ENCODE results near the gene NPAS3. TPM values are rescaled to one million over a fixed set of nuclear protein-coding genes. Genes with fewer than 3 reads are reported as not detected.

Gene NPAS3
- total RNA-seq, 1 donor from 2014 or later: 6.1 TPM

DNA sequence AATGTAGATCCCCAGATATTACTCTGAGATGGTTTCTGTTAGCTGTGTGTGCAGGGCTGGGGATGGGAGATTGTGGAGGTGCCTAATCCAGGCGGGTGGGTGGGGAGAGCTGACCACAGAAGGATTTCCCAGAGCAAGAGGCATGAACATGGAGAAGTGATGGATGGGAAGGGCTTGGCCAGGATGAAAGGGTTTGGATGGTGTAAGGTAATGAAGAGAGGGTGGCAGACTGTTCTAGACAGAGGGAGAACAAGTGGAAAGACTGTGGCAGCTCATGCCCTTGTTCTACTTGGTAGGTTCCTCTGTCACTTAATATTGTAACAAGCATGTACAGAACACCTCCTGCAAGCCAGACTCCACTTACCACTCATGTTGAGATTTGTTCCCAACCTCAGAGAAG lies 187.8 kb downstream of the NPAS3 start:
- peaks cover 16% of the 10 kb centered on the region for H3K27me3 Mint-ChIP-seq
- H3K9me3 Mint-ChIP-seq (ENCODE audit: low read depth): no peaks in the 10 kb centered on the region
- H3K36me3 Mint-ChIP-seq (ENCODE audit: insufficient read depth): no peaks in the 10 kb centered on the region
- H3K4me1 Mint-ChIP-seq (ENCODE audit: low read depth): peaks cover 6% of the 10 kb centered on the region
- DNase-seq (ENCODE audit: low spot score, unreplicated experiment): no peak
- no peak overlapping the region for H3K4me3 Mint-ChIP-seq (ENCODE audit: low read depth)
- TF ChIP-seq, protein P1, sequence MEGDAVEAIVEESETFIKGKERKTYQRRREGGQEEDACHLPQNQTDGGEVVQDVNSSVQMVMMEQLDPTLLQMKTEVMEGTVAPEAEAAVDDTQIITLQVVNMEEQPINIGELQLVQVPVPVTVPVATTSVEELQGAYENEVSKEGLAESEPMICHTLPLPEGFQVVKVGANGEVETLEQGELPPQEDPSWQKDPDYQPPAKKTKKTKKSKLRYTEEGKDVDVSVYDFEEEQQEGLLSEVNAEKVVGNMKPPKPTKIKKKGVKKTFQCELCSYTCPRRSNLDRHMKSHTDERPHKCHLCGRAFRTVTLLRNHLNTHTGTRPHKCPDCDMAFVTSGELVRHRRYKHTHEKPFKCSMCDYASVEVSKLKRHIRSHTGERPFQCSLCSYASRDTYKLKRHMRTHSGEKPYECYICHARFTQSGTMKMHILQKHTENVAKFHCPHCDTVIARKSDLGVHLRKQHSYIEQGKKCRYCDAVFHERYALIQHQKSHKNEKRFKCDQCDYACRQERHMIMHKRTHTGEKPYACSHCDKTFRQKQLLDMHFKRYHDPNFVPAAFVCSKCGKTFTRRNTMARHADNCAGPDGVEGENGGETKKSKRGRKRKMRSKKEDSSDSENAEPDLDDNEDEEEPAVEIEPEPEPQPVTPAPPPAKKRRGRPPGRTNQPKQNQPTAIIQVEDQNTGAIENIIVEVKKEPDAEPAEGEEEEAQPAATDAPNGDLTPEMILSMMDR (IDR thresholded peaks at IDR 0.05; ENCODE audit: unreplicated experiment): no peak
- H3K27ac Mint-ChIP-seq: no peak overlapping the region

DNA sequence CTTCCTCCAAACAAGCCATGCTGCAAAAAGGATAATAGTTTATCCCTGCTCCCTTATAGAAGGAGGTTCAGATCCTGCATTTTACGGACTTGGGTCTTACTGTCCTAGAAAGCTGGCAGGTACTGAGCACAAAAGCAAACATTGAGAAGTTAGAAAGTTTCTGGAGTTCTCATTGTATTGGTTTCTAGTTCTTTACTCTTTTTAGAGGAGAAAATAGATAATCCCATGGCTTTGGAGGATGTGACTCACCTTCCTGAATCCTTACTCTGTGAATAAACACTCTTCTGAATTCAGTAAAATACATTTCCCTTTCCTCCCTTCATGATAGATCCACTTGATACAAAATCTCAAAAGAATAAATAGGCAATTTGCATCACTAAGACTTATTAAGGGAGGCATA lies 188.9 kb downstream of the NPAS3 start:
- Mint-ChIP-seq H3K27me3 (peaks cover 27% of the 10 kb centered on the region), H3K9me3 (ENCODE audit: low read depth) (no peaks in the 10 kb centered on the region), H3K4me3 (ENCODE audit: low read depth) (no peak overlapping the region), H3K27ac (no peak overlapping the region), H3K4me1 (ENCODE audit: low read depth) (peaks cover 6% of the 10 kb centered on the region), H3K36me3 (ENCODE audit: insufficient read depth) (no peaks in the 10 kb centered on the region)
- TF ChIP-seq, protein P1 (IDR thresholded peaks at IDR 0.05; ENCODE audit: unreplicated experiment): no peak
- DNase-seq (ENCODE audit: low spot score, unreplicated experiment): no peak

DNA sequence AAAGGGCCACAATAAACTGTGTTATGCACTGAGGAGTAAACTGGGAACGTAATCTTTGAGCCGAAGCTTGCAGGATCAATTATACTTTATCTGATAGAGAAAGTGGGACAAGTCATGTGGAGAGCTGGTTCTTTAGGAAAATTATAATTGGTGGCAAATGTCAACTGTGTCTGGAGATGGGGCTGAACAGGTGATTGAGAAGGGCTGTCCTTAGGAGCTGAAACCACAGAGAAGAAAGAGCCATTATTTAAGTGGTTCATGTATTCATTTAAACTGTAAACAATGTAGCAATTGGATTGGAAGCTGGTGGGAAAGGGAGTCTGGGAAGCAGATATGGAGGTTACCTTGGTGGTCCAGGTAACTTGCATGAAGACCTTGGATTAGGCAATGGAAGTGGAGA lies 193.1 kb downstream of the NPAS3 start:
- DNase-seq (ENCODE audit: low spot score, unreplicated experiment): no peak
- TF ChIP-seq, protein P1 (IDR thresholded peaks at IDR 0.05; ENCODE audit: unreplicated experiment): no peak
- Mint-ChIP-seq H3K9me3 (ENCODE audit: low read depth) (no peaks in the 10 kb centered on the region), H3K4me1 (ENCODE audit: low read depth) (no peaks in the 10 kb centered on the region), H3K4me3 (ENCODE audit: low read depth) (no peak overlapping the region), H3K27me3 (peaks cover 41% of the 10 kb centered on the region), H3K27ac (no peak overlapping the region), H3K36me3 (ENCODE audit: insufficient read depth) (no peaks in the 10 kb centered on the region)

DNA sequence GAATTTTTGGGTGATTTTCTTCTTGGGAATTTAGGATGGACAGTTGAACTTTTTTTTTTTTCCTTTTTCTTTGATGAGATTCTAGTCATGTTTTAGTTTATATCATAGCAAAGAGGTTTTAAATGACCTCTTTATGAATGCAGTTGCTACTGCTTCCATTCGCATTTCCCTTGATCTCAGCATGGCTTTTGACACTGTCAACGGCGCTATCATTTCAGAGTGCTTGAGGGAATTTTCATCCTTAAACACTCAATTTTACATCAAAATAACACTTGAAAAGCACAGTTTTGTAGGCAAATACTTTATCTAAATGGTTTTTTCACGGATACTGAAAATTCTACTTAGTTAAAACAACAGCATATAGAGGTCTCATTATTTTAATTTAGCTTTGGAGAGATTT lies 195.5 kb downstream of the NPAS3 start:
- Mint-ChIP-seq H3K4me1 (ENCODE audit: low read depth) (no peaks in the 10 kb centered on the region), H3K27me3 (peaks cover 41% of the 10 kb centered on the region), H3K27ac (no peak overlapping the region), H3K36me3 (ENCODE audit: insufficient read depth) (no peaks in the 10 kb centered on the region), H3K4me3 (ENCODE audit: low read depth) (no peak overlapping the region), H3K9me3 (ENCODE audit: low read depth) (no peaks in the 10 kb centered on the region)
- TF ChIP-seq, protein P1 (IDR thresholded peaks at IDR 0.05; ENCODE audit: unreplicated experiment): no peak
- no peak for DNase-seq (ENCODE audit: low spot score, unreplicated experiment)

DNA sequence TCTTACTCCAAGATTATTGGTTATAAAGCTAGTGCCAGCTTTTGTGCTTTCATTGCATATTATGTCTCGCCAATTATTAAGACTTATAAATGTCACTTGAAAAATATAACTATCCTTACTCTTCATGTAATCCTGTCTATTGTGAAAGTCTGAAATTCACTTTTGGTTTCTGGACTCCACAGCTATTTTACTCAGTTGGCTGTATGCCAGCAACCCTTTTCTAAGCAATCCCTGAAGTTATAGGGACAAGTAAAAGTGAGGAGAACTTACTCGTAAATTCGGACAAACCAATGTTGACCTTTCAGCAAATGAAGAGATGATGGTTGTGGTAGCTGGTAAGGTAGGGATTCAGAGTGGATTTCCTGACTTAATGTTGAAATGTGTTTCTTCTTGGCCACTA lies 196.3 kb downstream of the NPAS3 start:
- H3K4me3 Mint-ChIP-seq (ENCODE audit: low read depth): no peak overlapping the region

More for the DNA sequence above, 196.3 kb downstream of the NPAS3 start:
- TF ChIP-seq, protein P1 (IDR thresholded peaks at IDR 0.05; ENCODE audit: unreplicated experiment): no peak
- H3K27me3 Mint-ChIP-seq: peaks cover 42% of the 10 kb centered on the region
- H3K4me1 Mint-ChIP-seq (ENCODE audit: low read depth): no peaks in the 10 kb centered on the region
- H3K36me3 Mint-ChIP-seq (ENCODE audit: insufficient read depth): no peaks in the 10 kb centered on the region
- no peaks in the 10 kb centered on the region for H3K9me3 Mint-ChIP-seq (ENCODE audit: low read depth)
- no peak overlapping the region for H3K27ac Mint-ChIP-seq
- DNase-seq (ENCODE audit: low spot score, unreplicated experiment): no peak

All from progenitor cell of endocrine pancreas (in vitro differentiated cells).